HepG2 (cell line): Measurements from ENCODE around the gene TIMM23. TPM values are rescaled to one million over a fixed set of nuclear protein-coding genes. Genes with fewer than 3 reads are reported as not detected.

Experiments used
- ATRX ChIP-seq: sonication (generic); formaldehyde crosslinking; IDR thresholded peaks from 2 replicates; pipeline ENCODE4 v1.4.0; 2020; ENCODE audit warnings: missing genetic modification reagents, borderline replicate concordance
- ELF3 ChIP-seq: IDR thresholded peaks from 2 replicates; pipeline ENCODE4 v1.6.1; 2016; ENCODE audit warnings: missing genetic modification reagents, missing compliant biosample characterization
- IRF2 ChIP-seq: IDR thresholded peaks from 2 replicates; pipeline ENCODE4 v1.6.1; 2018; ENCODE audit warnings: missing genetic modification reagents, missing compliant biosample characterization
- KDM3A ChIP-seq: IDR thresholded peaks from 2 replicates; pipeline ENCODE4 v1.6.1; 2018; ENCODE audit warnings: low read depth, missing compliant biosample characterization
- KLF9 ChIP-seq: IDR thresholded peaks from 2 replicates; pipeline ENCODE4 v1.6.1; 2016; ENCODE audit warnings: low read depth
- KMT2A ChIP-seq: sonication (generic); formaldehyde crosslinking; IDR thresholded peaks from 2 replicates; pipeline ENCODE4 v1.4.0; 2020; ENCODE audit warnings: missing genetic modification reagents
- NR3C1 ChIP-seq: sonication (generic); formaldehyde crosslinking; IDR thresholded peaks from 2 replicates; pipeline ENCODE4 v1.4.0; 2020; ENCODE audit warnings: missing genetic modification reagents
- SP2 ChIP-seq: sonication (generic); formaldehyde crosslinking; IDR thresholded peaks from 2 replicates; pipeline ENCODE4 v1.5.1; 2020; ENCODE audit warnings: mild to moderate bottlenecking, missing genetic modification reagents
- ZFP91 ChIP-seq: sonication (generic); formaldehyde crosslinking; IDR thresholded peaks from 2 replicates; pipeline ENCODE4 v1.9.0; 2022; ENCODE audit warnings: missing genetic modification reagents, mild to moderate bottlenecking, borderline replicate concordance
- ZNF101 ChIP-seq: sonication (generic); formaldehyde crosslinking; IDR thresholded peaks from 2 replicates; pipeline ENCODE4 v1.4.0; 2020; ENCODE audit warnings: mild to moderate bottlenecking, low read depth, missing genetic modification reagents, borderline replicate concordance
- ZNF597 ChIP-seq: sonication (generic); formaldehyde crosslinking; IDR thresholded peaks from 2 replicates; pipeline ENCODE4 v1.5.0; 2020; ENCODE audit warnings: missing genetic modification reagents
- ZNF614 ChIP-seq: IDR thresholded peaks from 2 replicates; pipeline ENCODE4 v1.6.1; 2018; ENCODE audit warnings: missing biosample characterization, missing genetic modification reagents, inconsistent platforms, borderline replicate concordance
- polyA plus RNA-seq, 8 experiments: library from polyadenylated mRNA; depleted of rRNA in 3 of 8; stranded (reverse) in 7 of 8; unstranded in 1 of 8; fragments of >200 nt; fragmentation: Illumina TruSeq in 4 of 8; extraction: Trizol in 4 of 8; gene quantifications; 2 replicates each; pipeline versions ENCODE4 v1.2.1 to v1.2.3, GENCODE V29; 2011 to 2016; ENCODE audit warnings: low read depth in 4 of 8, missing spikeins in 1 of 8, mixed read lengths in 1 of 8; ENCODE audit not compliant: insufficient read depth in 1 of 8
- total RNA-seq, 5 experiments: library from RNA; depleted of rRNA; stranded (reverse); fragments of >200 nt; fragmentation: Illumina TruSeq; extraction: Trizol; gene quantifications; 2 replicates each; pipeline ENCODE4 v1.2.3, GENCODE V29; 2016; ENCODE audit warnings: low read depth in 1 of 5
- TF ChIP-seq, protein P1 (sequence below): sonication (generic); formaldehyde crosslinking; IDR thresholded peaks from 2 replicates; pipeline ENCODE4 v1.9.0; 2021; ENCODE audit warnings: missing genetic modification reagents, mild to moderate bottlenecking, borderline replicate concordance
- TF ChIP-seq, protein P2 (sequence below): sonication (generic); formaldehyde crosslinking; IDR thresholded peaks from 2 replicates; pipeline ENCODE4 v1.4.0; 2020; ENCODE audit warnings: missing genetic modification reagents, borderline replicate concordance
- TF ChIP-seq, protein P3 (sequence below): sonication (generic); formaldehyde crosslinking; IDR thresholded peaks from 2 replicates; pipeline ENCODE4 v1.4.0; 2020; ENCODE audit warnings: mild to moderate bottlenecking, missing genetic modification reagents, borderline replicate concordance

Gene TIMM23
- total and polyA plus RNA-seq, 2 of the 13 experiments (the other 11 are each of a cell fraction or from before 2014, with no cell fraction given), result 80.2 to 98.6 TPM

- 0 out of 2 replicates have a peak, but pooled peaks have one; percentile 84 for TF ChIP-seq ZNF101 (CRISPR knock-in tag)
- no peak for TF ChIP-seq NR3C1 (CRISPR knock-in tag)
- TF ChIP-seq, protein P1, sequence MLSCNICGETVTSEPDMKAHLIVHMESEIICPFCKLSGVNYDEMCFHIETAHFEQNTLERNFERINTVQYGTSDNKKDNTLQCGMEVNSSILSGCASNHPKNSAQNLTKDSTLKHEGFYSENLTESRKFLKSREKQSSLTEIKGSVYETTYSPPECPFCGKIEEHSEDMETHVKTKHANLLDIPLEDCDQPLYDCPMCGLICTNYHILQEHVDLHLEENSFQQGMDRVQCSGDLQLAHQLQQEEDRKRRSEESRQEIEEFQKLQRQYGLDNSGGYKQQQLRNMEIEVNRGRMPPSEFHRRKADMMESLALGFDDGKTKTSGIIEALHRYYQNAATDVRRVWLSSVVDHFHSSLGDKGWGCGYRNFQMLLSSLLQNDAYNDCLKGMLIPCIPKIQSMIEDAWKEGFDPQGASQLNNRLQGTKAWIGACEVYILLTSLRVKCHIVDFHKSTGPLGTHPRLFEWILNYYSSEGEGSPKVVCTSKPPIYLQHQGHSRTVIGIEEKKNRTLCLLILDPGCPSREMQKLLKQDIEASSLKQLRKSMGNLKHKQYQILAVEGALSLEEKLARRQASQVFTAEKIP, result no peak
- TF ChIP-seq, protein P2, sequence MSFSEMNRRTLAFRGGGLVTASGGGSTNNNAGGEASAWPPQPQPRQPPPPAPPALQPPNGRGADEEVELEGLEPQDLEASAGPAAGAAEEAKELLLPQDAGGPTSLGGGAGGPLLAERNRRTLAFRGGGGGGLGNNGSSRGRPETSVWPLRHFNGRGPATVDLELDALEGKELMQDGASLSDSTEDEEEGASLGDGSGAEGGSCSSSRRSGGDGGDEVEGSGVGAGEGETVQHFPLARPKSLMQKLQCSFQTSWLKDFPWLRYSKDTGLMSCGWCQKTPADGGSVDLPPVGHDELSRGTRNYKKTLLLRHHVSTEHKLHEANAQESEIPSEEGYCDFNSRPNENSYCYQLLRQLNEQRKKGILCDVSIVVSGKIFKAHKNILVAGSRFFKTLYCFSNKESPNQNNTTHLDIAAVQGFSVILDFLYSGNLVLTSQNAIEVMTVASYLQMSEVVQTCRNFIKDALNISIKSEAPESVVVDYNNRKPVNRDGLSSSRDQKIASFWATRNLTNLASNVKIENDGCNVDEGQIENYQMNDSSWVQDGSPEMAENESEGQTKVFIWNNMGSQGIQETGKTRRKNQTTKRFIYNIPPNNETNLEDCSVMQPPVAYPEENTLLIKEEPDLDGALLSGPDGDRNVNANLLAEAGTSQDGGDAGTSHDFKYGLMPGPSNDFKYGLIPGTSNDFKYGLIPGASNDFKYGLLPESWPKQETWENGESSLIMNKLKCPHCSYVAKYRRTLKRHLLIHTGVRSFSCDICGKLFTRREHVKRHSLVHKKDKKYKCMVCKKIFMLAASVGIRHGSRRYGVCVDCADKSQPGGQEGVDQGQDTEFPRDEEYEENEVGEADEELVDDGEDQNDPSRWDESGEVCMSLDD, result peak; percentile 67; the same call in 1 of the 2 replicates
- TF ChIP-seq ZNF614, result peak; percentile 52; the same call in 1 of the 2 replicates
- no peak for TF ChIP-seq KDM3A (CRISPR knock-in tag)
- TF ChIP-seq SP2 (CRISPR knock-in tag), result no peak
- TF ChIP-seq, protein P3, sequence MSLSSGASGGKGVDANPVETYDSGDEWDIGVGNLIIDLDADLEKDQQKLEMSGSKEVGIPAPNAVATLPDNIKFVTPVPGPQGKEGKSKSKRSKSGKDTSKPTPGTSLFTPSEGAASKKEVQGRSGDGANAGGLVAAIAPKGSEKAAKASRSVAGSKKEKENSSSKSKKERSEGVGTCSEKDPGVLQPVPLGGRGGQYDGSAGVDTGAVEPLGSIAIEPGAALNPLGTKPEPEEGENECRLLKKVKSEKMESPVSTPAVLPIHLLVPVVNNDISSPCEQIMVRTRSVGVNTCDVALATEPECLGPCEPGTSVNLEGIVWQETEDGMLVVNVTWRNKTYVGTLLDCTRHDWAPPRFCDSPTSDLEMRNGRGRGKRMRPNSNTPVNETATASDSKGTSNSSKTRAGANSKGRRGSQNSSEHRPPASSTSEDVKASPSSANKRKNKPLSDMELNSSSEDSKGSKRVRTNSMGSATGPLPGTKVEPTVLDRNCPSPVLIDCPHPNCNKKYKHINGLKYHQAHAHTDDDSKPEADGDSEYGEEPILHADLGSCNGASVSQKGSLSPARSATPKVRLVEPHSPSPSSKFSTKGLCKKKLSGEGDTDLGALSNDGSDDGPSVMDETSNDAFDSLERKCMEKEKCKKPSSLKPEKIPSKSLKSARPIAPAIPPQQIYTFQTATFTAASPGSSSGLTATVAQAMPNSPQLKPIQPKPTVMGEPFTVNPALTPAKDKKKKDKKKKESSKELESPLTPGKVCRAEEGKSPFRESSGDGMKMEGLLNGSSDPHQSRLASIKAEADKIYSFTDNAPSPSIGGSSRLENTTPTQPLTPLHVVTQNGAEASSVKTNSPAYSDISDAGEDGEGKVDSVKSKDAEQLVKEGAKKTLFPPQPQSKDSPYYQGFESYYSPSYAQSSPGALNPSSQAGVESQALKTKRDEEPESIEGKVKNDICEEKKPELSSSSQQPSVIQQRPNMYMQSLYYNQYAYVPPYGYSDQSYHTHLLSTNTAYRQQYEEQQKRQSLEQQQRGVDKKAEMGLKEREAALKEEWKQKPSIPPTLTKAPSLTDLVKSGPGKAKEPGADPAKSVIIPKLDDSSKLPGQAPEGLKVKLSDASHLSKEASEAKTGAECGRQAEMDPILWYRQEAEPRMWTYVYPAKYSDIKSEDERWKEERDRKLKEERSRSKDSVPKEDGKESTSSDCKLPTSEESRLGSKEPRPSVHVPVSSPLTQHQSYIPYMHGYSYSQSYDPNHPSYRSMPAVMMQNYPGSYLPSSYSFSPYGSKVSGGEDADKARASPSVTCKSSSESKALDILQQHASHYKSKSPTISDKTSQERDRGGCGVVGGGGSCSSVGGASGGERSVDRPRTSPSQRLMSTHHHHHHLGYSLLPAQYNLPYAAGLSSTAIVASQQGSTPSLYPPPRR, result peak; percentile 37; the same call in 1 of the 2 replicates
- peak; percentile 87 for TF ChIP-seq KMT2A (CRISPR knock-in tag)
- no peak for TF ChIP-seq ATRX
- peak; percentile 27; the same call in 1 of the 2 replicates for TF ChIP-seq ELF3 (CRISPR knock-in tag)
- no peak for TF ChIP-seq ZNF597 (CRISPR knock-in tag)
- 0 out of 2 replicates have a peak, but pooled peaks have one; percentile 62 for TF ChIP-seq KLF9 (CRISPR knock-in tag)
- TF ChIP-seq ZFP91 (CRISPR knock-in tag), result peak; percentile 84
- TF ChIP-seq IRF2 (CRISPR knock-in tag), result 0 out of 2 replicates have a peak, but pooled peaks have one; percentile 14
Observed at GRCh38 chr10:46030091-46030937, 58.0 kb downstream of the TIMM23 start, which contains the start of gene NCOA4 (continued).
